Astrocyte of the cerebellum (primary cell): ENCODE results near the gene PGS1.

Experiments
- DNase-seq: peaks from one replicate; pipeline ENCODE4 v3.0.0-alpha.2; 2011; ENCODE audit warnings: low read depth
- H3K4me3 ChIP-seq: 2 replicates; pipeline ENCODE4 v1.5.1; 2011; ENCODE audit warnings: mild to moderate bottlenecking, low read depth, low read length, moderate library complexity
- CTCF ChIP-seq: IDR thresholded peaks from 2 replicates; pipeline ENCODE4 v1.5.1; 2012; ENCODE audit warnings: low read length, low read depth, moderate library complexity, mild to moderate bottlenecking; ENCODE audit errors: missing control alignments
- in situ Hi-C: cut with HindIII; loops from 2 replicates; pipeline ENCODE4 v1.10.0; 2017; ENCODE audit warnings: low sequenced_read_pairs

PGS1 gene

GRCh38 chr17:78406920-78407319 lies 28.5 kb downstream of the PGS1 start:
- no peak for DNase-seq

DNA sequence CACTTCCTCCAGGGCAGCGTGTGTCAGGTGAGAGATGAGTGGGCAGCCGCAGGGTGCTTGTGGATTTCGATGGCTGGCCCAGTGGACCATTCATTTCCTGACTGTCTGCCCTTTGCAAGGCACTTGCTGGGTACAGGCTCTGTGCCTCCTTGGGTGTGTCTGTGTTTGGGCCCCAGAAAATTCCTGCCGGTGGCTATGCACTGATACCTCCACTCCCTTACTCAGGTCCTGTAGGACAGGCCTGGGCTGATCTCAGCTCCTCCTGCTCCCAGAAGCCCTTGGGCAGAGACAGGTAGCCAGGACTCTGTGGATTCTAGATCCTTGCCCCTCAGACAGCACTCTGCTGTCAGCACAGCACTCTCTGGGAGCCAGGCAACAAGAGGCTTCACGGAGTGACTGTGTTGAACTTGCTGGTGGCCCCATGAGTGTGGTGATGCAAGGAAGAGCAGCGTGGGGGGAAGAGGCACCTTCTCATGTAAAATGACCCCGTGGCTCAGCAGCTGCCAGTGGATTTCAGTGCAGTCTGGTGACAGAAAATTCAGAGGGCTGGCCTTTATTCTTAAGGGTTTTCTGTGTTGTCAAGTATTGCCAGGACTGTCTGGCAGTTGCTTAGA lies 29.0 kb downstream of the PGS1 start:
- no peak for DNase-seq
- in situ Hi-C loops, result no loop called here
- H3K4me3 ChIP-seq, result no peak overlapping the region
- no peak for TF ChIP-seq CTCF

More at GRCh38 chr17:78406920-78407319, 28.5 kb downstream of the PGS1 start:
- no peak overlapping the region for H3K4me3 ChIP-seq
- in situ Hi-C loops, result no loop called here
- TF ChIP-seq CTCF, result no peak

DNA sequence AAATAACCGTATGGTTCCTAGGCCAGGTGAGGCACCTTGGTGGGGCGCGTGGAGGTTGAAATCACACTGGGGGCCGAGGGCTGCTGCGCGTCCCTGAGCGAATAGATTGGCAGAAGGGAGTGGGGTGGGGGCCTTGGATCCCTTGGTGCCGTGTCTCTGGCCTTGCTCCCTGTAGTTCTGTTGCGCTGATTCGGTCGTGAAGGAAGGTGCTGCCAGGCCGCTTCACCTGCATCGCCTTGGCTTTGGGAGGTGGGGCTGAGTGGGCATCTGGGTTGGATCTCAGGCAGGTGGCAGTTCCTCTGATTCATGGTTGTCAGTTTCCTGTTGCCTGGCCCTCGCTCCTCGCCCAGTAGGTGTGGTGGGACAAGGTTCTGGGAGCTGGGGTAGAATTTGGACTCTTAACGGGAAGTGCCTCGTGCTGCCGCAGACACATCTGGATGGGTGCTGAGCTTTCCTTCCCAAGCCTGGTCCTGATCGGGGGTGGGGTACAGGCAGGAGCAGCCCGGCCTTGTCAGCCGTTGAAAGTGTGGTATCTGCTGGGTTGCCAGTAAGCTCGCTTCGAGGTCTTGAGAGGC lies 30.1 kb downstream of the PGS1 start:
- DNase-seq, result no peak
- TF ChIP-seq CTCF, result no peak
- no peak overlapping the region for H3K4me3 ChIP-seq
- in situ Hi-C loops, result no loop called here

- TF ChIP-seq CTCF, result no peak
- no peak overlapping the region for H3K4me3 ChIP-seq
- in situ Hi-C loops, result no loop called here
- no peak for DNase-seq
These were observed 30.9 kb downstream of the PGS1 start for GRCh38 chr17:78409191-78409928.

- DNase-seq, result no peak
- in situ Hi-C loops, result no loop called here
- no peak overlapping the region for H3K4me3 ChIP-seq
- TF ChIP-seq CTCF, result no peak
These were observed 32.9 kb downstream of the PGS1 start for GRCh38 chr17:78411241-78411857.

GRCh38 chr17:78412403-78412802 lies 34.0 kb downstream of the PGS1 start:
- no peak for DNase-seq
- in situ Hi-C loops, result no loop called here
- TF ChIP-seq CTCF, result peak; percentile 54
- H3K4me3 ChIP-seq, result no peak overlapping the region
